SK-N-MC (cell line): Measurements from ENCODE around the gene MBD5.

ENCODE experiments used
- EZH2 ChIP-seq: fragments of 200-600 bp; sonication (generic); IDR thresholded peaks from one replicate; pipeline ENCODE4 v1.6.1; 2017; ENCODE audit warnings: antibody characterized with exemption
- POLR2AphosphoS5 ChIP-seq: IDR thresholded peaks from 2 replicates; pipeline ENCODE4 v1.6.1; 2012; ENCODE audit warnings: mild to moderate bottlenecking, low read depth, low read length, borderline replicate concordance

DNA sequence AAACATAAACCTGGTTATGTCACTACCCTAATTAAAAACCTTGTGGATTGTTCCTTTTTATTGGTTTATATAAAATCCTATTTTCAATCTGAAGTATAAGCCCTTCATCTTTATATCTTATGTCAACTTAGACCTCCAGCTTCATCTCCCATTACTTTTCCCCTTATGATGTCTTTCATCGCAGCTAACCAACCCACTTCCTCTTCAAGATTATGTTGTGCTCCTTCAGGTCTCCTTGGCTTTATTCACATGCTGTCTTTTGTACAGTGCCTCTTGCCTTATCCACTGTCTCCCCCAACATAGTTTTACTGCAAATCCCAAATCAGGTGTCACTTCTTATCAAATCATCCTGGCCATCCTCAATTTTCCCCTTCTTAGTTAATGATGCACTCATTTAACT, 25.9 kb downstream of the MBD5 start:
- TF ChIP-seq EZH2 (no peak), POLR2AphosphoS5 (no peak)
